Measurements from ENCODE around the gene SIGLEC11.
"Not testable (repeated sequence)": the region's sequence is repeated elsewhere in the genome, so short reads cannot be mapped to it uniquely, and the experiment has no call there.

The SIGLEC11 gene

GRCh38 chr19:49960980-49961379 lies at the start of gene SIGLEC11:
Gene SIGLEC11 (minus strand): TSS chr19:49961172. CDS start chr19:49961081, 91 bp downstream.
- not testable (repeated sequence) for DNase-seq

GRCh38 chr19:50008532-50008931 lies 47.6 kb upstream of the SIGLEC11 start:
- no peak for DNase-seq

GRCh38 chr19:50007947-50008346 lies 47.0 kb upstream of the SIGLEC11 start:
- DNase-seq = no peak

GRCh38 chr19:50007170-50007569 lies 46.2 kb upstream of the SIGLEC11 start:
- no peak for DNase-seq

GRCh38 chr19:50005428-50005827 lies 44.5 kb upstream of the SIGLEC11 start:
- DNase-seq = no peak

- DNase-seq = no peak
Measured at GRCh38 chr19:50003810-50004419, 42.9 kb upstream of the SIGLEC11 start.

- DNase-seq = no peak
Measured at GRCh38 chr19:50003254-50003788, 42.3 kb upstream of the SIGLEC11 start.

- DNase-seq = no peak
Measured at GRCh38 chr19:50002386-50002960, 41.5 kb upstream of the SIGLEC11 start.

- no peak for DNase-seq
Measured at GRCh38 chr19:50001775-50002174, 40.8 kb upstream of the SIGLEC11 start.

GRCh38 chr19:50000841-50001557 lies 40.0 kb upstream of the SIGLEC11 start:
- DNase-seq = no peak

GRCh38 chr19:50000038-50000840 lies 39.3 kb upstream of the SIGLEC11 start:
- DNase-seq = no peak

- no peak for DNase-seq
Measured at GRCh38 chr19:49999371-50000010, 38.5 kb upstream of the SIGLEC11 start.

- peak; percentile 21 for DNase-seq
Measured at GRCh38 chr19:49997709-49998108, 36.7 kb upstream of the SIGLEC11 start.

GRCh38 chr19:49988433-49988832 lies 27.5 kb upstream of the SIGLEC11 start:
- DNase-seq = no peak

- DNase-seq = no peak
Measured at GRCh38 chr19:49988007-49988406, 27.0 kb upstream of the SIGLEC11 start.

GRCh38 chr19:49987159-49987698 lies 26.3 kb upstream of the SIGLEC11 start:
- no peak for DNase-seq

- DNase-seq = no peak
Measured at GRCh38 chr19:49986354-49986753, 25.4 kb upstream of the SIGLEC11 start.

- no peak for DNase-seq
Measured at GRCh38 chr19:49985871-49986270, 24.9 kb upstream of the SIGLEC11 start.

GRCh38 chr19:49984491-49984890 lies 23.5 kb upstream of the SIGLEC11 start:
- no peak for DNase-seq

GRCh38 chr19:49983645-49984229 lies 22.8 kb upstream of the SIGLEC11 start:
- peak; percentile 3 for DNase-seq

- no peak for DNase-seq
Measured at GRCh38 chr19:49981603-49982593, 20.9 kb upstream of the SIGLEC11 start.
